NCI-H226 (cell line): Measurements from ENCODE around the gene TEKT5.

ENCODE experiments used
- DNase-seq: peaks from one replicate; pipeline ENCODE4 v3.0.0-alpha.2; 2015

Gene TEKT5

DNA sequence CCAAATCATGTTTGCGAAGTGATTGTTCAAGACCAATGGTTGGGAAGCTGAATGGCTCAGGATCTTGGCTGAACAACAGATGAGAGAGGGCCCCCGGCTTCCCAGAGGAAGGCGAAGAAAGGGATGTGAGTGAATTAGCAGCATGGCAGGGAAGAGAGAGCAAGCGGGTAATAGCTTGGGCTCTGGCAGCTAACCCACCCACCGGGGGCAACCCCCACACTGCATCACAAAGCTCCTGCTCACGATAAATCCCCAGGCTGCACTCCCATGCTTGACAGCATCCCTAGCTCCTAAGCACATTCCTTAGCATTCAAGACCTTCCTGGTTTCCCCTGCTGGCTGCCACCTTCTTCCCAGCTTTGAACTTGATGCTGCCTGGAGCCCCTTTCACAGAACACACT, 88.1 kb downstream of the TEKT5 start:
- DNase-seq: no peak

DNA sequence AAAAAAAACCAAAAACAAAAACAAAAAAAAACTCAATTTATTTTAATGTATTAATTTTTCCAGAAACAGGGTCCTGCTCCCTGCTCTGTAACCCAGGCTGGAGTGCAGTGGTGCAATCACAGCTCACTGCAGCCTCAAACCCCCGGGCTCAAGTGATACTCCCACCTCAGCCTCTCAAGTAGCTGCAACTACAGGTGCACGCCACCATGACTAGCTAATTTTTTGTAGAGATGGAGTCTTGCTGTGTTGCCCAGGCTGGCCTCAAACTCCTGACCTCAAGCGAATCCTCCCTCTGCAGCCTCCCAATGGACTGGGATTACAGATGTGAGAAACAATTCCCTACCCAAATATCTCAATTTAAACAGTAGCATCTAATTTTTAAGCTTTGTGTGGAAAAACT, 89.1 kb downstream of the TEKT5 start:
- no peak for DNase-seq

DNA sequence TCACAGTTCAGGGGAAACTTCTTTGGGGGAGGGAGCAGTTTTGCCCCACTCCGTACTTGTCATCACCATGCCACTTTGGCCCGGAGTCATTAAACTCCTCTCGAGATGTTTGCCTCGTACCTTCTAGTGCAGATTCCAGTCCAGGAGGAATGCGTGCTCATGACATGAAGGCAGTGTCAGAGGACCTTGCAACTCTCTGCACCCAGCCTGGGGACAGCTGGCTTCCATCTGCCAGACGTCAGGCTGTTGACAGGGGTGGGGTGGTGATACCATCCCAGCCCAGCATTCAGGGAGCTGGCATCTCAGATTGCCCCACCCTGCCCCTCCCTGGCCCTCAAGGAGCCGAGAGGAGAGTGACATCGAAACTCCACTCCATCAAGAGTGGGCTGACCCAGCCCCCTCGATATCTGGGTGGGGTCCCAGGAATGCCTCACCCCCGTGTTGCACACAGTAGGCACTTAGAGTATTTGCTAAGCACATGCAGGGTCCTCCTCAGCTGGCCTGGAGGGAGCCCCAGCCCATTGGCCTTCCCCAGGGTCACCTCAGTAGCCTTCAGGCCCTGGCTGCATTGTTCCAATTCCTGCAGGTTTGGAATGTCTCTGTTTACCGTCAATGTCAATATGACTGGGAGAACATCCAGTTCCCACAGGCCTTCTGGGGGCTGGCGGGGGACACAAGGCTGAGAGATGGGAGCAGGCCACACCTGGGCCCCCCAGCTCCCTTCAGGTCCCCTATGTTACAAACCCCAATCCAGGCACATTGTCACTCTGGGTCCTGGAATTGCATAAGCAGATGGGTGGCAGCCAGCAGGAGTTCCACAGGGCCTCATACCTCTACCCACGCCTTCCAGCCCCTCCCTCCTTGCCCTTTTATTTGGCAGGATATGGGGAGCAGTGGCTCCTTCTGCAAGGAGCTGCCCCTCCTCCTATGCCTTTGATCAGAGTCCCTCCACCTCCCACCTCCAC, 93.0 kb downstream of the TEKT5 start:
- no peak for DNase-seq

DNA sequence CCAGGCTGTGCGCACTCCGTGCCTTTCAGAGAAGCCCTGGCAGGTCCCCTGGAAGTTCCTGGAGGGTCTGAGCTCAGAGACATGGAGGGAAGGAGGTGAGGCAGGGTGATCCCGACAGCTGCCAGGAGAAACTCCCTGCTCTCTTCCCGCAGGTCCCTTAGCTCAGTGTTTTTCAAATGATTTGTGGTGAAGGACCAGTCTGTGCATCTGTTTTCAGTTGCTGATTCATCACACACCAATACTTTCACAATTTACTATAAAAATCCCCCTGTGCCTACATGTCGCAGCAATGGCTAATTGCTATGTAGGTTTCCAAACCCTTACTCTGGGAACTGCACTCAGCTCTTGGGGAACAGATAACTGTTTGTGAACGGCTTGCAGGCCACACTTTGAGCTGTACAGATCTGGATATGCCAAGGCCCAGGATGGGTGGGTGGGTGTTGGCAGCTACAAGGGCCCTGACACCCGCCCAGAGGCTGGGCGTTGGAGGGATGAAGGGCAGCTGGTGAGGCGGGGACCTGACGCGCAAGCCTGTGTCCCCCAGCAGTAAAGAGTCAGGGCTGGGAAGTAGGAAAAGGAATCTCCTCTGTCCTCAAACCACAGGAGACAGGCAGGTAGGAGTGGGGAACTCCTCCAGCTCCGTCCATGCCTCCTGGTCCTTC, 93.8 kb downstream of the TEKT5 start:
- no peak for DNase-seq

DNA sequence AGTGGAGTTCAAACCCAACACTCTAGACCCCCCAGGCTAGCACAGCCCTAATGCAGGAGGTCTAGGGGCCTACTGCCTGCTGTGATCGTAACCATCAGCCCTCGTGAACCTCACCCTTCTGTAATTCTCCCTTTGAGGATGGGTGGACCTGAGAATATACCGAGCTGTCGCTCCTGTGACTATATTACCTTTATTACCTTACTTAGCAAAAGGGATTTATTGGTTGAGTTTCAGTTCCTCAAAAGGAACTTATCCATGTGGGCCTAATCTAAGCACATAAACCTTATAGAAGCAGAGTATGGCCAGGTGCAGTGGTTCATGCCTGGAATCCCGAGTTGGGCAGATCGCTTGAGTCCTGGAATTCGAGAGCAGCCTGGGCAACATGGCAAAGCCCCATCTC, 95.1 kb downstream of the TEKT5 start:
- no peak for DNase-seq

DNA sequence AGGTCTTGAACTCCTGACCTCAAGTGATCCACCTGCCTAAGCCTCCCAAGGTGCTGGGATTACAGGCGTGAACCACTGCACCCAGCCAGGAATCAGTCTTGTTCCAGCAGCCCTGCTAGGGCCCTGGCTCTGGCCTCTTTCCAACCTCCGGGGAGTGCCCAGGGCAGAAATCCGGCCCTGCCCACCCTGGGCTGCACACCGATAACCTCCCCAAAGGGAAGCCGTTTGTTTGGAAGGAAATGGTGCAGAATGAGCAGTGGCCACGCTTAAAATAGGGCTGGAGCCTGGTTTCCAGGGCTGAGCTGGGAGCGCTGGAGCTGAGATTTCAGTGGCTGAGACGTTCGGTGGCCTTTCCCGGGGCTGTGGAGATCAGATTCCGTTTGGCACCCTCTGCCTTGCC, 96.6 kb downstream of the TEKT5 start:
- no peak for DNase-seq

DNA sequence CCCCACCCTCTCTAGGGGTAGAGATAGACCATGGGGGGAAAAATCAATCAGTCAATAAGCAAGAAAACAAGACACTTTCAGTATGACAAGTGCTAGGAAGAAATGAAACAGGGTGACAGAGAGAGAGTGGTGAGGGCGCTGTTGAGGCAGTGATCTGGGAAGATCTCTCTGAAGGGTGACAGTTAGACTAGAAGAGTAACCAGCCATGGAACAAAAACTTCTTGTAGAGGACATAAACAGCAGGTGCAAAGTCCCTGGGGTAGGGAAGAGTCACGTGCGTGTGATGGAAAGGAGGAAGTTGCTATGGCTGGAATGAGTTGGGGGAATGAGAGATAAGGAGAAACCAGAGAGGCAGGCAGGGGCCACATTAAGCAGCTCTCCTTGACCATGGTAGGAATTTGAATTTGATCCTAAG, 97.5 kb downstream of the TEKT5 start:
- DNase-seq: no peak

DNA sequence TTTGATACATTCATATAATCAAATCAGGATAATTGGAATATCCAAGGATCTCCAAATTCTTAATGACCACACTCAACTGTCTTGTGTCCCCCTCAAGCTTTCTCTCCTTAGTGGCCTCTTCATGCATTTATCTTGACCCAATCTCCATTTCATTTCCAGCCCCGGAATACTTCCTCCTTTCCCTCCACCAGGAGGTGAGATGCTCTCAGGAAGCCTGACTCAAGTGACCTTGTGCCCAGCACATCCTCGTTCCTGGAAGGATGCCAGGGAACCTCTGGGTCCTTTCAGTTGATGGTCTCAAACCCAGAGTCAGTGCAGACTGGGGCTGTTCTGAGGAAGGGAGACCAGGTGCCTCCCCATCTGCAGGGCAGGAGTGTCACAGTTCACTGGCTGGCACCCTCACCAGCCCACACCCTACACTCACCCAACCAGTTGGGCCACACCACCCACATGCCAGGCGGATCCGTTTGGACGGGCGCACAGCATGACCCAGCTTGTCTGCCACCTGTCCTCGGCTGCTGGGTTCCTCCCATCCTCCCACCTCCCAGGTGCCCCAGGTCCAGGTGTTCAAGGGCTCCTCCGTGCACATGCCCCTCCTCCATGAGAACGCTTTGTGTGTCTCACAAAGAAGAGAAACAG, 100.3 kb downstream of the TEKT5 start:
- DNase-seq: no peak

DNA sequence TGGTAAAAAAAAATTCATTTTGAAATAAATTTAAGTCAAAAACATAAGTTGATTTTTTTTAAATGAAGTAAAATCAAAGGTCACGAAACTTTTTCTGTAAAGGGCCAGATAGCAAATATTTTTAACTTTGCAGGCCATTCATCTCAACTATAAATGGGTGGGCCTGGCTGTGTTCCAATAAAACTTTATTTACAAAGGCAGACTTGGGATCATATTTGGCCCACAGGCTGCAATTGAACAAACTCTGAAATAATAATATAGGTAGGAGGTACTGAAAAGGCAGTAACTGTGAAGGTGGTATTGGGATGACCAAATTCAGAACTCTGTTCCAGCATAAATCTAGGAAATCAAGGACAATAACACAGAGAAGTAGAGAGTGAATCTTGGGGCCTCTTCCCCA, 102.1 kb downstream of the TEKT5 start:
- no peak for DNase-seq

DNA sequence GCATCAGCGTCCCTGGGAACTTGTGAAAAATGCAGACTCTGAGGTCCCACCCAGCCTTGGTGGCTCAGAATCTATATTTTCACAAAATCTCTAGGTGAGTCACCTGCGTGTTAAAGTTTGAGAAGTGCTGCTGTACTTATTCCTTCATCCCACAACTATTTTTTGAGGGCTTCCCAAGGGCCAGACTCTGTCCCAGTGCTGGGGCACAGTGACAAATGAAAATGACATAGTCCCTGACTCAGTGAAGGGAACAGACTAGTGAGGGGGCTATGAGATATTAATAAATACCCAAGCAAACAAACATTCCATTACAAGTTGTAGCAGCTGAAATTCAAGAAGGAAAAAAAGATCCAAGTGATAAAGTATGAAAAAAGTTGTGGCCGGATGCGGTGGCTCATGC, 104.4 kb downstream of the TEKT5 start:
- DNase-seq: no peak

DNA sequence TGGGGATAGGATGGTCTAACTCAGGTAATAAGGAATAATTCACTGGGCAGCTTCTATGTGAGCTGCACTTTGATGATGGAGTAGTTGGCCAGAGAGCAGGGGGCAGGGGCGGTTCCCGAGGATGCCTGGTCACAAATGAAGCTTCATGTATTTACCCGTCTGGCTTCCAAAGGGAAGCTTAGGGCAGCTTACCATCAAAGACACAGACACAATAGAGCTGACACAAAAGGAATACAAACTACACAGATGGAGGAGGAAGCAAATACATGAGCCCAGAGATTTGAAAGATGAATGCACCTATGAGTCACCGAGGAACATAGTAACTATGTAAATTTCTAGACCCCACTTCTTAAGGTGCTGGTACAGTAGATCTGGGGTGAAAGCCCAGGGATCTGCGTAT, 105.6 kb downstream of the TEKT5 start:
- DNase-seq: no peak

DNA sequence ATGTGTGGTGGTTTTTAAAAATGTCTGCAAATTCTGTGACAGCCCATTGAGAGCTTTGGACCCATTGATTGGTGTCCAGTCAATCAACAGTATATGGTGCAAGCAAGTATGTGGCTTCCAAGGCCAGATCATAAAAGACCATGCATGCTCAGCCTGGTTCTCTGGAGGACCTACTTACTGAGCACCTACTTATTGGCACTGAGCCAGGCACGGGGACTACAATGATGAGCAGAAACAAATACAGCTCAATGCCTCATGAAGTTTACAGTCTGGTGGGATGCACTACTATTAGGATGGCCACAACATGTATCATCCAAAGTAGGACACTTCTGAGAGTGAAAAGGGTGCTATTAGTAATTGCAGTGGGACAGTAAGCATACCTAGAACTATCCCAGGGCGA, 107.1 kb downstream of the TEKT5 start:
- DNase-seq: no peak

DNA sequence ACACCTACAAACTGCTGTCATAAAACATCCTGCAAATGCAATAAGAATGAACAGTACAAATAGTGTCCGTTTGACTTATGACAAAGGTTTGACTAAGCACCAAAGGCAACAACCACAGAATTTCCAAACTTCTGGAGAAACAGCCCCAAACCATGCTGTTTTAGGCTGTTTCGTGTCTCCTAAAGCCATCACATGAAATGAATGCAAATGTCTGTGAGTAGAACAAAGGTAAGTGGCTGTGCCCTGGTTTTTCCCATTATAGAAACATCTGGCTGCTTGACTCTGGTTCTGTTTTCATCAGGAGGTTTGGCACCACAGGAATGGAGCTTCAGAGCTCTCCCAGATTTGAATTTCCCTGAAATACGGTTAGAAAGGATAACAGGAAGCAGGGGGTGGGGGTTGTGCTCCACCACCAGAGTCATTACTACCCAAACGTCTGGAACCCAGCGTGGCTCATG, 109.7 kb downstream of the TEKT5 start:
- no peak for DNase-seq

DNA sequence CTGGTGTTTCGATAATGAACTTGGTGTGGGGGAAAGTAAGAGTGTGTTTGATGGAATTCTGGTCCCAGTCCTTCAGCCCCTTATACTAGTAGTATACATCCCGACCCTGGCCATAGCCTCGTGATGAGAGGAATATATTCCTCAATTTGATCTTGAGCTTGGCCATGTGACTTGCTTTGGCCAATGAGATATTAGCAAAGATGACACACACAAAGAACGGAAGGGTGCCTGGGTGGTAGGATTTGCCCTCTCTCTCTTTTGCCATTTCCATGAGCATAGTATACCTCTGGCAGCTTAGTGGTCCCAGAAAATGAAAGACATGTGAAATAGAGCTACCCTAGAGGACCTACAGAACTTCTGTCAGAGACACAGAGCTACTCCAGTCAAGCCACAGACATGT, 111.5 kb downstream of the TEKT5 start:
- no peak for DNase-seq

DNA sequence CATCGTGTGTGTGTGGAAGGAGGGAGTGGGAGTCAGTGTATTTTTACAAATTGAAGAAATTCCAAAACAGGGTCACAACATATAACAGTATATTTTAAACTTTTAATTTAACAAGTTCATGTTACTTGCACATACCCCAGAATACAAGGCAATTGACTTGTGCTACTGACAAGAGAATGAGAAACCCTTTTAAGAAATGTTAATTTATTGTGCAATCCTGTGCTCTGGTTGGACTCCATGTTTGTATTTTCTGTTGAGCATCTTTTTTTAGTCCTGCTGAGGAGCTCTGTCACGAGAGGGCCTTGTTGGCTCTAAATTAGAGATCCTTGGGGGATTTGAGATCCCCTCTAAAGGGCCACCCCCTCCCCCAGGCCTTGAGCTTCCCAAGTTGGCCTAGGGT, 113.2 kb downstream of the TEKT5 start:
- DNase-seq: no peak

DNA sequence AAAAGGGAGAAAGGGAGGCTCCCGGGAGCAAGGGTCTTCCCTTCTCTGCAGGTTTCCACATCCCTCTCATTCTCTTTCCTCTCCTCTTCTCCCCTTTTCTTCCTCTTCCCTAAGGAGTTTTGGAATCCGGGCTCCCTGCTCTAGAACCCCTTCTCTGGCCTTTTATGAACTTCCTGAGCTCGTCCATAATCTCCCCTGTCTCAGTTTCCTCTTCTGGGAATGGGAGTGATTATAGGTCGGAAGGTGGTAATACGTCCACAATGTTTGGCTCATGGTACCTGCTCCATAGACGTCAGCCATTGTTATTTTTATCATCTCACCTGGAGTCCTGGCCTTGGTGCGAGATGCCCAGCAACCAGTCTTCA, 113.9 kb downstream of the TEKT5 start:
- no peak for DNase-seq

DNA sequence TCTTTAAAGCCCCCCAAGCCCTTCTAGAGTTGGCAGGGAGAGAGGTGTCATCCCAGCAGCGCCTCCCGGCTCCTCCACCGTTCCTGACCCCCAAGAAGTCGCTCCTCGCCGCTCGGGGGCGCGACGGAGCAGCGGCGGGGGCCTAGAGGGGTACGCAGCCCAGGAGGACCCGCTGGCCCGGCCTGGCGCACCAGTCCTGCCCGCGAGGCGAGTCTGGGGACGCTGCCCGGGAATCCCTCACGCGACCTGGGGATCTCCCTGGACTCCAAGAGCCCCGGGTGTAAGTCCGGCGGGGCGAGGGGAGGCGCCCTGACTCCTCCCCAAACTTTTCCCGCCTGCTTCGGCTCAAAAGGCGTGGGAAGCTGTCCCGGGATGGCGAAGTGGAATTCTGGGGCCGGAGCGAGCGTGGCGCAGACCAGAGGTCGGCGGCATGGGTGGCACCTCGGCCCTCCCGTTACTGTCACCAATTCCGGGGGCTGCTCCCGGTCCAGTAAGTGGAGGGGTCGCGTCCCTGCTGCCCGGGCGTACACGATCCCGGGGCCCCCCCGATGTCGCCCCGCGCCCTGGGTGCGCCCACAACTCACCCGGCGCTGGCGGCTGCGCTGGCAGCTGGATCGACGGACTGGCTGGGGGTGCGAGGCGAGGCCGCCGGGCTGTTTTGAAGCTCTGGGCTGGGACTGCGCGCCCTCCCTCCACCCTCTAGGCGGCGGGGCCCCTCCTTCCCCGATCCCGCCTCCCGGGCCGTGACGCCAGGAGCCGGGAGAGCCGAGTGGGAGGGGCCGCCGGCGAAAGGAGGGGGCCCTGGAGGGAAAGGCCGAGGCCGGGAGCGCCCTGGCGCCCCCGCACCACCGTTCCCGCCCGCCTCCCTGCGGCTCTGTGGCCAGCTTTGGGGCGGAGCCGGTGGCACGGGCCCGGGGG, 114.5 kb downstream of the TEKT5 start, which contains the start of gene EMP2:
Gene EMP2 (minus strand): TSS at position 634 of the 918 bp plus-strand sequence. CDS start 32,981 bp downstream, outside the sequence.
- DNase-seq: peak; percentile 70

DNA sequence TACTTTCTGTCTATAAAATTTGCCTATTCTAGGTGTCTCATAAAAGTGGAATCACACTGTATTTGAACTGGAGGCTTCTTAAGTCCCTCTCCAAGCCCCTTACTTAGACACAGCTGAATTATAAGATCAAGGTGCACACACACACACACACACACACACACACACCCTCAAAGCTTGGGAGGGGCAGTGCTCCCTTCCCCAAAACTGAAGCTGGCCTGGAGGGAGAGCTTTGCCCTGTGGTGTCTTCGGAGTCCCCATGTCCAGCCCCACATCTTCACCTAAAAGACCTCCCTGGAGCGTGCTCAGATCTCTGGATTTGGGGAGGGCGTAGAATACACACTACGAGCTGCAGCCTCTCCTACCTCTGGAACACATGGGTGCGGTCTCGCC, 115.2 kb downstream of the TEKT5 start:
- no peak for DNase-seq

DNA sequence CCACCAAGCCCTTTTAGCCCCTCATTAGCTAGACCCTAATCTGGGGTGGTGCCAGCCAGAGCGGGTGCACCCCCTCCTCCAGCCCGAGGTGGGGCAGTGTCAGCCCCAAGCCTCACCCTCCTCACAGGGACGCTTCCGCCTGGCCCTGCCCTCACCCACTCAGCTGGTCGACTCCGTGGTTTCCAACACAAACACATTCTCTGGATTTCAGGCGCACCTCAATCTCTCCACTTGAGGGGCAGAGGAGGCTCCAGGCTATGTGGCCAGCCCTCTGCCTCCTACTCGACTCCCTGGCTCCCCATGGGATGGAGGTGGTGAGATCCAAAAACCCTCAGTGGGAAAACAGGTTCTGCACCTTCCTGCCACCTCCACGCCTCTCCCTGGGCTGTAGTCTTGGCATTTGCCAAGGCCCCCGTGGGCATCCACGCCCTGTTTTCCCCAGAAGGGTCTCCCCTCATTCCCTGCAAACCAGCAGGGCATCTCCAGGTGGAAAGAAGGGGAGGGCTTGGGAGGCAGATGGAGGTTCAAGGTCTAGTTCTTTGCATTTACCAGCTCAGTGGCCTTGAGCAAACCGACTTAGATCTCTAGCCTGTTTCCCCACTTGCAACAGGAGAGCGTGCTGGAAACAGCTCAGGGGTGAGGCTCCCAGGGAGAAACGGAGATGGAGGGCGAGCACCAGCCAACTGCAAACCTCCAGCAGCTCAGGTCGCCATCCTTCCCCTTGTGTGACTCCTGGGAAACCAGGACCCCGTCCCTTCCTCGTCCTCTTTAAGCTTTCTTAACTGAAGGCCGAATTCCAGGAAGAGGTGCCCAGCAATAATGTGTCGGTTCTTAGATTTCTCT, 116.0 kb downstream of the TEKT5 start:
- no peak for DNase-seq
